SK-N-SH (cell line): ENCODE measurements around the gene CERKL. TPM values are rescaled to one million over a fixed set of nuclear protein-coding genes. Genes with fewer than 3 reads are reported as not detected.

Experiments
- CTCF ChIA-PET: fragments of 300-600, 350-600 bp; formaldehyde crosslinking; extraction: SDS; loops from one replicate; lab custom pipeline; 2021; lab: Yijun Ruan, JAX
- POLR2A ChIA-PET: fragments of 350-600 bp; sonication (Branson Sonifier 250); formaldehyde crosslinking; extraction: SDS; loops from one replicate; lab custom pipeline; 2020; ENCODE audit warnings: antibody characterized with exemption, inconsistent platforms; lab: Yijun Ruan, JAX
- DNase-seq: peaks from one replicate; pipeline ENCODE4 v3.0.0; 2012
- H2AFZ ChIP-seq: fragments of 200-600 bp; sonication (generic); 2 replicates; pipeline ENCODE4 v1.8.1; 2016; ENCODE audit warnings: antibody characterized with exemption, mild to moderate bottlenecking, low read depth
- H3F3A ChIP-seq: fragments of 200-600 bp; sonication (generic); replicated peaks from 2 replicates; pipeline ENCODE3; 2016; ENCODE audit warnings: antibody characterized with exemption, mild to moderate bottlenecking; ENCODE audit not compliant: insufficient read depth
- H3K27ac ChIP-seq, 2 experiments: fragments of 200-500 bp in 1 of 2; fragments of 200-600 bp in 1 of 2; sonication (Bioruptor generic) in 1 of 2; sonication (generic), shearing (Covaris generic) in 1 of 2; 2 replicates each; pipeline versions ENCODE4 v1.5.1 to v1.6.1; 2014 to 2016; ENCODE audit warnings: low read depth in 2 of 2, inconsistent platforms in 1 of 2, low read length in 1 of 2, mild to moderate bottlenecking in 1 of 2, mixed read lengths in 1 of 2
- H3K27me3 ChIP-seq: fragments of 200-600 bp; sonication (generic), shearing (Covaris generic); 2 replicates; pipeline ENCODE4 v1.6.1; 2016; ENCODE audit warnings: mixed run types; ENCODE audit not compliant: insufficient read depth
- H3K36me3 ChIP-seq, 2 experiments: fragments of 200-500 bp in 1 of 2; fragments of 200-600 bp in 1 of 2; sonication (Bioruptor generic) in 1 of 2; sonication (generic) in 1 of 2; replicated peaks in 1 of 2; 2 replicates each; pipeline versions ENCODE3 to v1.5.1; 2014 to 2016; ENCODE audit warnings: low read length in 1 of 2, mild to moderate bottlenecking in 1 of 2; ENCODE audit not compliant: insufficient read depth in 2 of 2, control insufficient read depth in 1 of 2
- H3K4me1 ChIP-seq, 2 experiments: fragments of 200-500 bp in 1 of 2; fragments of 200-600 bp in 1 of 2; sonication (Bioruptor generic) in 1 of 2; sonication (generic), shearing (Covaris generic) in 1 of 2; 2 replicates each; pipeline versions ENCODE4 v1.5.1 to v1.6.1; 2014 to 2016; ENCODE audit warnings: low read depth in 1 of 2, low read length in 1 of 2, mixed run types in 1 of 2; ENCODE audit not compliant: insufficient read depth in 2 of 2, control insufficient read depth in 1 of 2
- H3K4me2 ChIP-seq: fragments of 200-600 bp; sonication (generic), shearing (Covaris generic); 2 replicates; pipeline ENCODE4 v1.6.1; 2017; ENCODE audit warnings: mixed run types
- H3K4me3 ChIP-seq, 2 experiments: fragments of 200-500 bp in 1 of 2; fragments of 200-600 bp in 1 of 2; sonication (Bioruptor generic) in 1 of 2; sonication (generic), shearing (Covaris generic) in 1 of 2; 2 replicates each; pipeline versions ENCODE4 v1.5.1 to v1.8.1; 2014 to 2016; ENCODE audit warnings: low read depth in 2 of 2, inconsistent platforms in 1 of 2, low read length in 1 of 2, mild to moderate bottlenecking in 1 of 2, mixed read lengths in 1 of 2, moderate library complexity in 1 of 2
- H3K79me2 ChIP-seq: fragments of 200-600 bp; sonication (generic); 2 replicates; pipeline ENCODE4 v1.8.1; 2017; ENCODE audit warnings: mild to moderate bottlenecking; ENCODE audit not compliant: insufficient read depth
- H3K9ac ChIP-seq: fragments of 200-600 bp; sonication (generic); 2 replicates; pipeline ENCODE4 v1.6.1; 2017; ENCODE audit warnings: mixed run types
- H3K9me2 ChIP-seq: fragments of 200-600 bp; sonication (generic); 2 replicates; pipeline ENCODE4 v1.6.1; 2017; ENCODE audit warnings: mixed run types
- H3K9me3 ChIP-seq: fragments of 200-600 bp; sonication (generic); 2 replicates; pipeline ENCODE4 v1.6.1; 2017; ENCODE audit warnings: mixed run types, mild to moderate bottlenecking, moderate library complexity
- H4K20me1 ChIP-seq: fragments of 200-600 bp; sonication (generic); 2 replicates; pipeline ENCODE4 v1.6.1; 2017; ENCODE audit warnings: mild to moderate bottlenecking, mixed run types; ENCODE audit not compliant: insufficient read depth
- CHD2 ChIP-seq: fragments of 150-350 bp; IDR thresholded peaks from 2 replicates; pipeline ENCODE4 v1.6.1; 2018; ENCODE audit warnings: low read length; ENCODE audit not compliant: partially characterized antibody
- ELF1 ChIP-seq: IDR thresholded peaks from 2 replicates; pipeline ENCODE4 v1.4.0; 2012
- EP300 ChIP-seq, 2 experiments: IDR thresholded peaks; 2 replicates each; pipeline versions ENCODE4 v1.4.0 to v1.6.1; 2012; ENCODE audit warnings: borderline replicate concordance in 1 of 2, low read depth in 1 of 2, low read length in 1 of 2
- EZH2phosphoT487 ChIP-seq: fragments of 200-600 bp; sonication (generic); IDR thresholded peaks from 2 replicates; pipeline ENCODE4 v1.6.1; 2017; ENCODE audit warnings: low read depth, mixed run types, mild to moderate bottlenecking, antibody characterized with exemption, moderate library complexity, borderline replicate concordance
- FOSL2 ChIP-seq: IDR thresholded peaks from 2 replicates; pipeline ENCODE4 v1.4.0; 2012; ENCODE audit warnings: low read depth, mild to moderate bottlenecking, moderate library complexity, borderline replicate concordance
- FOXJ3 ChIP-seq: sonication (generic); formaldehyde crosslinking; IDR thresholded peaks from 2 replicates; pipeline ENCODE4 v1.5.1; 2020; ENCODE audit warnings: mild to moderate bottlenecking, missing genetic modification reagents
- FOXM1 ChIP-seq: IDR thresholded peaks from 2 replicates; pipeline ENCODE4 v1.4.0; 2012; ENCODE audit warnings: low read depth, mild to moderate bottlenecking
- GATA2 ChIP-seq: sonication (generic); formaldehyde crosslinking; IDR thresholded peaks from 2 replicates; pipeline ENCODE4 v1.5.0; 2020; ENCODE audit warnings: mild to moderate bottlenecking, missing genetic modification reagents
- IRF3 ChIP-seq: fragments of 150-350 bp; IDR thresholded peaks from 2 replicates; pipeline ENCODE4 v1.6.1; 2016; ENCODE audit warnings: mild to moderate bottlenecking, low read depth, low read length
- MAX ChIP-seq: IDR thresholded peaks from 2 replicates; pipeline ENCODE4 v1.4.0; 2012; ENCODE audit warnings: low read depth
- MEF2A ChIP-seq: IDR thresholded peaks from 2 replicates; pipeline ENCODE4 v1.4.0; 2012; ENCODE audit warnings: low read depth, borderline replicate concordance
- PBX3 ChIP-seq: IDR thresholded peaks from 2 replicates; pipeline ENCODE4; 2012
- POLR2AphosphoS5 ChIP-seq: IDR thresholded peaks from 2 replicates; pipeline ENCODE4 v1.6.1; 2012; ENCODE audit warnings: low read depth, low read length
- REST ChIP-seq: IDR thresholded peaks from 2 replicates; pipeline ENCODE4 v1.6.1; 2012; ENCODE audit warnings: mild to moderate bottlenecking, low read depth, low read length, moderate library complexity
- RXRA ChIP-seq: IDR thresholded peaks from 2 replicates; pipeline ENCODE4 v1.4.0; 2012; ENCODE audit warnings: low read depth, mild to moderate bottlenecking, borderline replicate concordance
- SMC3 ChIP-seq: IDR thresholded peaks from 2 replicates; pipeline ENCODE4 v1.6.1; 2012; ENCODE audit warnings: low read depth, low read length, improper control_type of control experiment
- YY1 ChIP-seq: IDR thresholded peaks from 2 replicates; pipeline ENCODE4 v1.4.0; 2012; ENCODE audit warnings: low read depth, mild to moderate bottlenecking
- WGBS: methylation state at CpG from one replicate; pipeline ENCODE4 v1.1.6; 2017; ENCODE audit warnings: low lambda C conversion rate; 5-methylcytosine and 5-hydroxymethylcytosine counted together
- polyA plus RNA-seq, 3 experiments: library from polyadenylated mRNA; depleted of rRNA; stranded (reverse); fragments of >200 nt; gene quantifications; 2 replicates each; pipeline ENCODE4 v1.2.3, GENCODE V29; 2012

The CERKL gene
- polyA plus RNA-seq, 1 of the 3 experiments (the other 2 are of a cell fraction): 0.07 TPM

- CTCF ChIA-PET: interaction anchor here (0.6 to 0.8 kb wide), 2 partner anchors 135 to 307 kb away, joined by 3 read pairs; no protein-coding TSS in a partner anchor
- DNase-seq: no peak
- no peak overlapping the region for H3K27ac ChIP-seq
Measured at GRCh38 chr2:181602017-181602416, 54.9 kb downstream of the CERKL start.

GRCh38 chr2:181596556-181596955 is 60.3 kb downstream of the CERKL start:
- Histone ChIP-seq H3K79me2 (no peaks in the 10 kb centered on the region), H3K4me1 (no peaks in the 10 kb centered on the region), H3K9me3 (no peaks in the 10 kb centered on the region), H3K4me2 (no peak overlapping the region), H3F3A (no peaks in the 10 kb centered on the region), H3K27me3 (no peaks in the 10 kb centered on the region), H3K36me3 (no peaks in the 10 kb centered on the region), H3K4me3 (no peak overlapping the region), H3K9ac (no peak overlapping the region), H2AFZ (no peak overlapping the region), H3K9me2 (no peaks in the 10 kb centered on the region), H3K27ac (no peak overlapping the region), H4K20me1 (no peaks in the 10 kb centered on the region)
- no peak for DNase-seq
- TF ChIP-seq REST: peak; percentile 83; the same call in 1 of the 2 replicates
- no peak for TF ChIP-seq PBX3
- 43% methylated on average over 1 of the region's 1 CpG for WGBS
- CTCF ChIA-PET: no interaction called here
- POLR2A ChIA-PET: no interaction called here

More at GRCh38 chr2:181602017-181602416, 54.9 kb downstream of the CERKL start:
- Histone ChIP-seq H3K9me2 (no peaks in the 10 kb centered on the region), H4K20me1 (no peaks in the 10 kb centered on the region), H3K4me2 (no peak overlapping the region), H3K9me3 (no peaks in the 10 kb centered on the region), H3K79me2 (no peaks in the 10 kb centered on the region), H3K9ac (no peak overlapping the region), H3K36me3 (no peaks in the 10 kb centered on the region), H3F3A (no peaks in the 10 kb centered on the region), H3K4me1 (no peaks in the 10 kb centered on the region), H3K4me3 (no peak overlapping the region), H3K27me3 (no peaks in the 10 kb centered on the region), H2AFZ (no peak overlapping the region)
- TF ChIP-seq EZH2phosphoT487: no peak
- POLR2A ChIA-PET: no interaction called here
- 95% methylated on average over 1 of the region's 1 CpG for WGBS

- H3K27ac ChIP-seq: no peak overlapping the region
- no peak overlapping the region for H2AFZ ChIP-seq
- no peak for DNase-seq
- no peaks in the 10 kb centered on the region for H3K36me3 ChIP-seq
- no peaks in the 10 kb centered on the region for H3K27me3 ChIP-seq
- no peaks in the 10 kb centered on the region for H3K9me3 ChIP-seq
- H3K4me3 ChIP-seq: no peak overlapping the region
- H3K9me2 ChIP-seq: no peaks in the 10 kb centered on the region
- POLR2A ChIA-PET: no interaction called here
- CTCF ChIA-PET: no interaction called here
- H3K4me1 ChIP-seq: no peaks in the 10 kb centered on the region
- 59% methylated on average over 2 of the region's 2 CpGs for WGBS
- H3K4me2 ChIP-seq: no peak overlapping the region
- no peaks in the 10 kb centered on the region for H3K79me2 ChIP-seq
- H3F3A ChIP-seq: no peaks in the 10 kb centered on the region
- no peaks in the 10 kb centered on the region for H4K20me1 ChIP-seq
- H3K9ac ChIP-seq: no peak overlapping the region
- TF ChIP-seq EZH2phosphoT487 (no peak), GATA2 (CRISPR knock-in tag) (no peak), FOXM1 (no peak), FOSL2 (no peak), EP300 (IDR thresholded peaks at IDR 0.05; ENCODE audit: borderline replicate concordance in 1 of 2, low read depth in 1 of 2, low read length in 1 of 2) (no peak), MEF2A (no peak), RXRA (no peak), POLR2AphosphoS5 (no peak), CHD2 (no peak), FOXJ3 (CRISPR knock-in tag) (no peak), IRF3 (no peak), SMC3 (no peak), MAX (no peak), YY1 (no peak), ELF1 (no peak)
Measured at GRCh38 chr2:181594322-181594721, 62.6 kb downstream of the CERKL start.
